ENCODE data around the gene GLS. TPM values are rescaled to one million over a fixed set of nuclear protein-coding genes. Genes with fewer than 3 reads are reported as not detected.
"Not testable (repeated sequence)": the region's sequence is repeated elsewhere in the genome, so short reads cannot be mapped to it uniquely, and the experiment has no call there.

The GLS gene
- total RNA-seq, 1 experiment from 2014 or later: 97.4 TPM

DNA sequence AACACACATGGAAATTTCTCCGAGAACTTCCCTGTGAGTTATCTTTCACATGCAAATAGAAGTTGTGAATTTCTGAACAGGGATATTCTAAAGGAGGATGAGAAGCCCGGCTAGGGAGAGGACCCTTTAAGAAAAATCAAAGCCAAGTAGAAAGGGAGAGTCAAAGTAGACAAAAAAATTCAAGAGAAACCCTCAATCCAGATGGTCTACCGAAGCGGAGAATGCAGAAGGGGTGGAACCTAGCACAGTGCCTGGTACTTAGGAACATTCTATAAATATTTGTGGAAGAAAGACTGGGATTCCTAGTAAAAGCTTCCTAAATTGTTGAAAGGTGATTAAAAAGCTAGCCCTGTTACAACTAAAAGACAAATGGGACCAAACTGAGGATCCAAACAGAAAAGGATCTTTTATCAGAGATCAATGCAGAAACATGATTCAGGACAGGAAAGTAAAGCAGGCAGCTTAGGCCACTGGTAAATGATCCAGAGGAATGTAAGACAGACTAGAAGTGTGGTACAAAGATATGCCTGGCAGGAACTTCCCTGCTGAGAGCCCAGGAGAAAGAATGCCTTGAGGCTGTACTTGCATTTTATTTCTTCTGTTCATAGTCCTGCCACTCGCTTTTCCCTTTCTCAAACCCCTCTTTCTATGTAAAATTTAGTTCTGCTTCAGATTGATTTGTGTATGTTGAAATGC, 19.5 kb upstream of the GLS start:
- H3K9ac ChIP-seq (ENCODE audit: low read length): no peak overlapping the region
- no peak overlapping the region for H2AFZ ChIP-seq (ENCODE audit: low read depth, low read length, poor library complexity, severe bottlenecking)
- ATAC-seq (no peak; the same call in 1 of the 2 replicates), DNase-seq (ENCODE audit: low read depth, low spot score) (no peak)
- no peaks in the 10 kb centered on the region for H3K9me2 ChIP-seq (ENCODE audit: insufficient read depth)
- no peak overlapping the region for H3K27ac ChIP-seq (ENCODE audit: low read depth, low read length)
- H3K9me3 ChIP-seq (ENCODE audit: control insufficient read depth in 1 of 2, insufficient read depth in 1 of 2, low read depth in 1 of 2, low read length in 2 of 2): no peaks in the 10 kb centered on the region
- H3K4me2 ChIP-seq (ENCODE audit: low read length): peak overlapping the region; percentile 24
- no peaks in the 10 kb centered on the region for H3K79me2 ChIP-seq (ENCODE audit: insufficient read depth, low read length)
- H3K4me1 ChIP-seq (ENCODE audit: control insufficient read depth in 1 of 2, insufficient read depth in 2 of 2, low read length in 2 of 2): peaks cover 6 to 16% of the 10 kb centered on the region in 2 experiments; a peak in 2 of 4 replicates
- no peaks in the 10 kb centered on the region for H3K36me3 ChIP-seq (ENCODE audit: control insufficient read depth in 1 of 2, insufficient read depth in 2 of 2, low read length in 2 of 2)
- no TSS peak for BruUV-seq (replicated peaks)
- no peaks in the 10 kb centered on the region for H3K27me3 ChIP-seq (ENCODE audit: insufficient read depth, low read length)
- CTCF ChIA-PET: no interaction called here
- TF ChIP-seq EZH2 (IDR thresholded peaks at IDR 0.05) (no peak), CBX3 (IDR thresholded peaks at IDR 0.05; ENCODE audit: low read depth) (no peak), ZNF274 (IDR thresholded peaks at IDR 0.05; ENCODE audit: low read depth, low read length) (no peak), SP1 (IDR thresholded peaks at IDR 0.05; ENCODE audit: low read depth) (no peak), EZH2phosphoT487 (IDR thresholded peaks at IDR 0.05; ENCODE audit: borderline replicate concordance) (no peak), POLR2A (IDR thresholded peaks at IDR 0.05; ENCODE audit: borderline replicate concordance, extremely low read depth, insufficient read depth, insufficient read length) (no peak)
- H3K4me3 ChIP-seq (replicated peaks in 1 of 2; ENCODE audit: low read depth in 1 of 2, low read length in 2 of 2): no peak overlapping the region
- no peaks in the 10 kb centered on the region for H4K20me1 ChIP-seq (ENCODE audit: insufficient read depth)
- POLR2A ChIA-PET: no interaction called here
- intact Hi-C loops (cut with micrococcal nuclease): no loop called here
- RAD21 ChIA-PET (ENCODE audit: low non-redundant PET in 1 of 2, low total read pairs in 2 of 2, uncharacterized antibody in 2 of 2, unreplicated experiment in 2 of 2): no interaction called here

DNA sequence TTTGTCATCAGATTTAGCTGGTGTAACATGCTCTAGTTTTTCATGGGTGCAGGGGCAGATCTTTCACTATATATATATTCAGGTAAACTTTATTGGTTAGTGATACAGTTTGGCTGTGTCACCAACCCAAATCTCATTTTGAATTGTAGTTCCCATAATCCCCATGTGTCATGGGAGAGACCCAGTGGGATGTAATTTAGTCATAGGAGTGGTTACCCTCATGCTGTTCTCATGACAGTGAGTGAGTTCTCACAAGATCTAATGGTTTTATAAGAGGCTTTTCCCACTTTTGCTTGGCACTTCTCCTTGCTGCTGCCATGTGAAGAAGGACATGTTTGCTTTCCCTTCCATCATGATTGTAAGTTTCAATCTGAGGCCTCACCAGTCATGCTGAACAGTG, 18.5 kb upstream of the GLS start:
- H2AFZ ChIP-seq (ENCODE audit: low read depth, low read length, poor library complexity, severe bottlenecking); POLR2A ChIA-PET; H3K4me3 ChIP-seq (replicated peaks in 1 of 2; ENCODE audit: low read depth in 1 of 2, low read length in 2 of 2); RAD21 ChIA-PET (ENCODE audit: low non-redundant PET in 1 of 2, low total read pairs in 2 of 2, uncharacterized antibody in 2 of 2, unreplicated experiment in 2 of 2); BruUV-seq (replicated peaks); H4K20me1 ChIP-seq (ENCODE audit: insufficient read depth); H3K79me2 ChIP-seq (ENCODE audit: insufficient read depth, low read length); H3K27me3 ChIP-seq (ENCODE audit: insufficient read depth, low read length); CTCF ChIA-PET; H3K27ac ChIP-seq (ENCODE audit: low read depth, low read length); ATAC-seq; DNase-seq (ENCODE audit: low read depth, low spot score); H3K4me2 ChIP-seq (ENCODE audit: low read length); H3K9ac ChIP-seq (ENCODE audit: low read length); H3K9me3 ChIP-seq (ENCODE audit: control insufficient read depth in 1 of 2, insufficient read depth in 1 of 2, low read depth in 1 of 2, low read length in 2 of 2); H3K9me2 ChIP-seq (ENCODE audit: insufficient read depth); intact Hi-C loops (cut with micrococcal nuclease); H3K36me3 ChIP-seq (ENCODE audit: control insufficient read depth in 1 of 2, insufficient read depth in 2 of 2, low read length in 2 of 2): not testable (repeated sequence)
- peaks cover 6 to 16% of the 10 kb centered on the region in 2 experiments; a peak in 2 of 4 replicates for H3K4me1 ChIP-seq (ENCODE audit: control insufficient read depth in 1 of 2, insufficient read depth in 2 of 2, low read length in 2 of 2)

All from HCT116 (cell line).